GM12878 (cell line): Measurements from ENCODE around the gene ZNF618.

Experiments used
- CREB1 ChIP-seq: IDR thresholded peaks from 2 replicates; pipeline ENCODE4 v1.6.1; 2012; ENCODE audit warnings: low read depth, mild to moderate bottlenecking, inconsistent platforms
- CREM ChIP-seq: IDR thresholded peaks from 2 replicates; pipeline ENCODE4 v1.6.1; 2014; ENCODE audit warnings: antibody characterized with exemption, low read depth
- EP300 ChIP-seq, 2 experiments: fragments of 150-350 bp in 1 of 2; IDR thresholded peaks; 2 replicates each; pipeline ENCODE4 v1.6.1; 2011 to 2012; ENCODE audit warnings: low read depth in 2 of 2, low read length in 2 of 2, borderline replicate concordance in 1 of 2, improper control_type of control experiment in 1 of 2, inconsistent platforms in 1 of 2; ENCODE audit not compliant: control insufficient read depth in 1 of 2
- EZH2 ChIP-seq: IDR thresholded peaks from 2 replicates; pipeline ENCODE4 v1.6.1; 2012; ENCODE audit warnings: low read depth, mild to moderate bottlenecking, control low read depth, inconsistent platforms, low read length, borderline replicate concordance; ENCODE audit not compliant: control insufficient read depth
- PAX8 ChIP-seq: fragments of 450-650 bp; IDR thresholded peaks from 2 replicates; pipeline ENCODE4 v1.6.1; 2017; ENCODE audit warnings: mild to moderate bottlenecking, moderate library complexity
- TBL1XR1 ChIP-seq: IDR thresholded peaks from 2 replicates; pipeline ENCODE4 v1.6.1; 2012; ENCODE audit warnings: low read depth, low read length, improper control_type of control experiment

DNA sequence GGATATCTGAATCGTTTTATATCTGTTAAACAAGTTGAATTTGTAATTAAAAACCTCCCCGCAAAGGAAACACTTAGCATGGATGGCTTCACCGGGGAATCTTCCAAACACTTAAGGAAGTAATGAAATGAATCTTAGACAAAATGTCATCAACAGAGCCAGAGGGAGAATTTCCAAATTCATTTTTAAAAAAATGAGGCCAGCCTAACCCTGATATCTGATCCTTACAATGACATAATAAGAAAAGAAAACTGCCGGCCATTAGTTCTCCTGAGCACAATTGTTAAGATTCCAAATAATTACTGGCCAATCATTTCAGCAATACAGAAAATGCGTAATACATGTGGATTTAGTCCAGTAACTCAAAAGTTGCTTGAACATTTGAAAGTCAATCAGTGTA is 229.1 kb downstream of the ZNF618 start:
- TF ChIP-seq EP300 (IDR thresholded peaks at IDR 0.05; ENCODE audit: borderline replicate concordance in 1 of 2, control insufficient read depth in 1 of 2, low read depth in 2 of 2, low read length in 2 of 2) (no peak), TBL1XR1 (no peak), PAX8 (no peak), CREB1 (no peak), EZH2 (no peak), CREM (no peak)
